ENCODE results near the gene SEC31A. TPM values are rescaled to one million over a fixed set of nuclear protein-coding genes. Genes with fewer than 3 reads are reported as not detected.

SEC31A gene
- total and polyA plus RNA-seq, 2 experiments from 2014 or later = 91.0 to 98.8 TPM

GRCh38 chr4:82774711-82775171 is 116.2 kb downstream of the SEC31A start:
- Histone ChIP-seq H4K20me1 (replicated peaks; ENCODE audit: insufficient read depth) (no peaks in the 10 kb centered on the region), H3K4me2 (no peak overlapping the region), H3K27me3 (ENCODE audit: insufficient read depth) (peaks cover 11% of the 10 kb centered on the region; the same call in 1 of the 2 replicates), H2AFZ (no peak overlapping the region), H3K79me2 (replicated peaks; ENCODE audit: insufficient read depth) (no peaks in the 10 kb centered on the region), H3K4me1 (ENCODE audit: insufficient read depth) (no peaks in the 10 kb centered on the region), H3K27ac (ENCODE audit: low read depth) (no peak overlapping the region), H3F3A (replicated peaks; ENCODE audit: low read depth) (no peaks in the 10 kb centered on the region), H3K36me3 (ENCODE audit: insufficient read depth) (no peaks in the 10 kb centered on the region), H3K9me2 (ENCODE audit: insufficient read depth) (no peaks in the 10 kb centered on the region), H3K4me3 (no peak overlapping the region)
- Mint-ChIP-seq H3K9me3 (no peaks in the 10 kb centered on the region), H3K4me1 (no peaks in the 10 kb centered on the region; the same call in 2 of the 3 replicates), H3K27me3 (ENCODE audit: insufficient read depth, low read depth, poor library complexity) (peaks cover 21% of the 10 kb centered on the region), H3K27ac (no peak overlapping the region), H3K4me3 (no peak overlapping the region), H3K36me3 (ENCODE audit: low read depth) (no peaks in the 10 kb centered on the region)
- ATAC-seq (no peak; the same call in 2 of the 3 replicates), DNase-seq (ENCODE audit: low spot score) (no peak)
- no peak for TF ChIP-seq CTCF (conservative IDR thresholded peaks at IDR 0.05; ENCODE audit: low read depth in 2 of 2)
- no peak for TF ChIP-seq ZNF462 (CRISPR knock-in tag; IDR thresholded peaks at IDR 0.05)
- TF ChIP-seq NANOG (IDR thresholded peaks at IDR 0.05; ENCODE audit: borderline replicate concordance) = no peak
- no peak for TF ChIP-seq ZNF331 (CRISPR knock-in tag; IDR thresholded peaks at IDR 0.05; ENCODE audit: low read depth)
- no peak for TF ChIP-seq ZNF114 (CRISPR knock-in tag; IDR thresholded peaks at IDR 0.05)
- no peak for TF ChIP-seq ETS1 (IDR thresholded peaks at IDR 0.05)
- TF ChIP-seq STAT1 (IDR thresholded peaks at IDR 0.05; ENCODE audit: unreplicated experiment) = no peak
- TF ChIP-seq REST (IDR thresholded peaks at IDR 0.05; ENCODE audit: unreplicated experiment) = no peak
- TF ChIP-seq EZH2phosphoT487 (IDR thresholded peaks at IDR 0.05; ENCODE audit: unreplicated experiment) = no peak
- TF ChIP-seq JUNB (IDR thresholded peaks at IDR 0.05; ENCODE audit: unreplicated experiment) = no peak

Measured in GM23338 (cell line).